A549 (cell line): Measurements from ENCODE around the gene COPB1. TPM values are rescaled to one million over a fixed set of nuclear protein-coding genes. Genes with fewer than 3 reads are reported as not detected.

Experiments
- ATAC-seq, 2 experiments: fragments of 200-7000 bp in 1 of 2; fragments of >200 bp in 1 of 2; cut with Nextera tagmentation in 1 of 2; cut with Tn5 transposase in 1 of 2; 3 replicates each; pipeline versions ENCODE4 v1.8.0 to v1.9.1; 2018 to 2020; ENCODE audit warnings: mild to moderate bottlenecking in 1 of 2, moderate library complexity in 1 of 2
- CTCF ChIA-PET: fragments of 300-600 bp; sonication (Branson Sonifier 250); formaldehyde crosslinking; extraction: SDS; loops from one replicate; lab custom pipeline; 2021; ENCODE audit warnings: antibody characterized with exemption, inconsistent platforms; lab: Yijun Ruan, JAX
- POLR2A ChIA-PET: fragments of 350-600 bp; formaldehyde crosslinking; extraction: SDS; loops from one replicate; lab custom pipeline; 2021; ENCODE audit warnings: antibody characterized with exemption, inconsistent platforms; lab: Yijun Ruan, JAX
- DNase-seq, 2 experiments: peaks; one replicate each; pipeline versions ENCODE4 v3.0.0 to v3.0.0-alpha.2; 2011 to 2016; ENCODE audit warnings: low read depth in 1 of 2, low spot score in 1 of 2
- FAIRE-seq: peaks from 2 replicates; lab custom pipeline; 2011; peaks lifted over from hg19 to GRCh38; lab: Jason Lieb, UNC
- H3K27ac ChIP-seq, 2 experiments: fragments of >200 bp; sonication (Bioruptor Twin); formaldehyde crosslinking; 3 replicates each; pipeline ENCODE4 v1.5.1; 2016 to 2017
- H3K4me1 ChIP-seq: fragments of >200 bp; sonication (Bioruptor Twin); formaldehyde crosslinking; 3 replicates; pipeline ENCODE4 v1.6.1; 2016
- H3K4me2 ChIP-seq: fragments of >200 bp; sonication (Bioruptor Twin); formaldehyde crosslinking; 3 replicates; pipeline ENCODE4 v1.6.1; 2016
- H3K4me3 ChIP-seq: fragments of >200 bp; sonication (Bioruptor Twin); formaldehyde crosslinking; 3 replicates; pipeline ENCODE4 v1.5.1; 2016
- H3K9me3 ChIP-seq: fragments of >200 bp; sonication (Bioruptor Twin); formaldehyde crosslinking; 3 replicates; pipeline ENCODE4 v1.6.1; 2016
- BHLHE40 ChIP-seq: IDR thresholded peaks from 2 replicates; pipeline ENCODE4 v1.6.1; 2012; ENCODE audit warnings: low read depth, low read length, inconsistent platforms
- CBX2 ChIP-seq: fragments of 200-600 bp; sonication (generic); IDR thresholded peaks from 2 replicates; pipeline ENCODE4 v1.6.1; 2016; ENCODE audit warnings: low read depth, mild to moderate bottlenecking, borderline replicate concordance
- CBX8 ChIP-seq: fragments of 200-600 bp; sonication (generic); IDR thresholded peaks from 2 replicates; pipeline ENCODE4 v1.6.1; 2016
- CEBPB ChIP-seq, 2 experiments: fragments of >200 bp in 1 of 2; sonication (Bioruptor Twin) in 1 of 2; formaldehyde crosslinking in 1 of 2; IDR thresholded peaks; 2 replicates each; pipeline ENCODE4 v1.6.1; 2012 to 2016
- CHD4 ChIP-seq: fragments of 200-600 bp; sonication (generic); IDR thresholded peaks from 2 replicates; pipeline ENCODE4 v1.6.1; 2016; ENCODE audit warnings: antibody characterized with exemption, mild to moderate bottlenecking, borderline replicate concordance
- ESRRA ChIP-seq: fragments of 150-350 bp; IDR thresholded peaks from 2 replicates; pipeline ENCODE4 v1.6.1; 2014; ENCODE audit warnings: mild to moderate bottlenecking, low read length, borderline replicate concordance
- FOSB ChIP-seq: fragments of 250-450 bp; sonication (Bioruptor Pico); IDR thresholded peaks from 2 replicates; pipeline ENCODE4 v1.5.0; 2020; ENCODE audit warnings: mild to moderate bottlenecking, moderate library complexity
- HEYL ChIP-seq: fragments of 250-450 bp; sonication (Bioruptor Pico); IDR thresholded peaks from 2 replicates; pipeline ENCODE4 v1.8.0; 2021; ENCODE audit warnings: mild to moderate bottlenecking, moderate library complexity
- HMGXB4 ChIP-seq: fragments of 250-450 bp; sonication (Bioruptor Pico); IDR thresholded peaks from 2 replicates; pipeline ENCODE4 v1.5.0; 2021; ENCODE audit warnings: mild to moderate bottlenecking, moderate library complexity, borderline replicate concordance
- JUNB ChIP-seq: fragments of >200 bp; sonication (Bioruptor Twin); formaldehyde crosslinking; IDR thresholded peaks from 2 replicates; pipeline ENCODE4 v1.6.1; 2016
- MAFK ChIP-seq: fragments of 450-650 bp; IDR thresholded peaks from 2 replicates; pipeline ENCODE4 v1.6.1; 2014; ENCODE audit not compliant: partially characterized antibody
- MAX ChIP-seq: IDR thresholded peaks from 2 replicates; pipeline ENCODE4 v1.6.1; 2012
- MAZ ChIP-seq: fragments of 150-350 bp; IDR thresholded peaks from 2 replicates; pipeline ENCODE4 v1.6.1; 2014; ENCODE audit warnings: antibody characterized with exemption, low read depth, low read length, borderline replicate concordance
- NFE2L2 ChIP-seq: fragments of 150-350 bp; conservative IDR thresholded peaks from 2 replicates; pipeline ENCODE4 v1.6.1; 2014; ENCODE audit warnings: low read length
- PHF8 ChIP-seq: fragments of 200-600 bp; sonication (generic); IDR thresholded peaks from 2 replicates; pipeline ENCODE4 v1.6.1; 2016; ENCODE audit warnings: low read depth, mild to moderate bottlenecking, antibody characterized with exemption, moderate library complexity, borderline replicate concordance
- RAD21 ChIP-seq, 2 experiments: fragments of >200 bp in 1 of 2; sonication (Bioruptor Twin) in 1 of 2; formaldehyde crosslinking in 1 of 2; IDR thresholded peaks in 1 of 2; conservative IDR thresholded peaks in 1 of 2; 2 replicates in 1 of 2; 3 replicates in 1 of 2; pipeline ENCODE4 v1.6.1; 2012 to 2018; ENCODE audit warnings: inconsistent platforms in 1 of 2
- RARB ChIP-seq: fragments of 250-450 bp; sonication (Bioruptor Pico); IDR thresholded peaks from 2 replicates; pipeline ENCODE4 v1.8.0; 2021; ENCODE audit warnings: mild to moderate bottlenecking, moderate library complexity
- RNF2 ChIP-seq: fragments of 200-600 bp; sonication (generic); IDR thresholded peaks from 2 replicates; pipeline ENCODE4 v1.6.1; 2016; ENCODE audit warnings: low read depth, mild to moderate bottlenecking, antibody characterized with exemption, moderate library complexity, borderline replicate concordance
- SREBF2 ChIP-seq: fragments of 450-650 bp; IDR thresholded peaks from 2 replicates; pipeline ENCODE4 v1.6.1; 2014; ENCODE audit warnings: mild to moderate bottlenecking, moderate library complexity
- TFCP2L1 ChIP-seq: fragments of 250-450 bp; sonication (Bioruptor Pico); IDR thresholded peaks from 2 replicates; pipeline ENCODE4 v1.5.0; 2021; ENCODE audit warnings: mild to moderate bottlenecking
- TP53 ChIP-seq: fragments of 250-450 bp; sonication (Bioruptor Pico); IDR thresholded peaks from 2 replicates; pipeline ENCODE4 v1.5.0; 2021; ENCODE audit warnings: mild to moderate bottlenecking, moderate library complexity
- USF2 ChIP-seq: fragments of 450-650 bp; IDR thresholded peaks from 2 replicates; pipeline ENCODE4 v1.6.1; 2014; ENCODE audit warnings: antibody characterized with exemption
- ZC3H11A ChIP-seq: fragments of 450-650 bp; IDR thresholded peaks from 2 replicates; pipeline ENCODE4 v1.6.1; 2014; ENCODE audit warnings: antibody characterized with exemption, mild to moderate bottlenecking
- ZSCAN20 ChIP-seq: fragments of 250-450 bp; sonication (Bioruptor Pico); IDR thresholded peaks from 2 replicates; pipeline ENCODE4 v1.8.0; 2022; ENCODE audit warnings: mild to moderate bottlenecking, moderate library complexity
- WGBS: methylation state at CpG from one replicate; pipeline ENCODE4 v1.1.6; 2017; ENCODE audit errors: missing lambda C conversion rate; 5-methylcytosine and 5-hydroxymethylcytosine counted together
- polyA plus RNA-seq, 4 experiments: library from polyadenylated mRNA; depleted of rRNA in 3 of 4; stranded (reverse); fragments of >200 nt; fragmentation: RNase III in 1 of 4; extraction: RNeasy Plus Mini Kit Qiagen cat#74134 plus additional on column Dnase treatment in 1 of 4; gene quantifications; 2 replicates in 3 of 4; 3 replicates in 1 of 4; pipeline ENCODE4 v1.2.3, GENCODE V29; 2011 to 2017

COPB1 gene
- polyA plus RNA-seq, 2 of the 4 experiments (the other 2 are of a cell fraction) = 128 to 232 TPM

- Histone ChIP-seq H3K27ac (peak overlapping the region in 1 of 2 experiments; percentile 72; a peak in 2 of 6 replicates), H3K4me3 (no peak overlapping the region), H3K4me2 (no peak overlapping the region), H3K9me3 (no peaks in the 10 kb centered on the region), H3K4me1 (peaks cover 58% of the 10 kb centered on the region)
- FAIRE-seq (no peak), ATAC-seq (no peak), DNase-seq (no peak)
- CTCF ChIA-PET = interaction anchor here (0.8 to 1.6 kb wide), 3 partner anchors 24 to 167 kb away, joined by 3 to 10 read pairs (median 3); no protein-coding TSS in a partner anchor
- POLR2A ChIA-PET = interaction anchor here (1.2 kb wide), 2 partner anchors 26 to 90 kb away, joined by 3 to 4 read pairs; no protein-coding TSS in a partner anchor
- TF ChIP-seq HMGXB4 (CRISPR knock-in tag) (no peak), ZSCAN20 (no peak), ZC3H11A (no peak), FOSB (CRISPR knock-in tag) (no peak), USF2 (no peak), MAX (no peak), RAD21 (conservative IDR thresholded peaks at IDR 0.05 in 1 of 2, IDR thresholded peaks at IDR 0.05 in 1 of 2) (no peak), PHF8 (no peak), TFCP2L1 (CRISPR knock-in tag) (no peak), CBX2 (no peak), TP53 (no peak), RARB (CRISPR knock-in tag) (no peak)
- WGBS = 70% methylated on average over 1 of the region's 1 CpG
Measured at GRCh38 chr11:14448240-14448639, 51.4 kb downstream of the COPB1 start.

- TF ChIP-seq CEBPB (IDR thresholded peaks at IDR 0.05) = peak in 1 of 2 experiments; percentile 24; a peak in 1 of 4 replicates
- TF ChIP-seq MAFK = peak; percentile 96
- no peak for TF ChIP-seq PHF8
- FAIRE-seq (no peak), DNase-seq (peak in 1 of 2 experiments; percentile 45), ATAC-seq (peak; percentile 10 to 21; a peak in 2 of 6 replicates)
- Histone ChIP-seq H3K4me1 (peaks cover 58% of the 10 kb centered on the region), H3K4me2 (peak overlapping the region; percentile 76), H3K4me3 (peak overlapping the region; percentile 19; the same call in 1 of the 3 replicates), H3K9me3 (no peaks in the 10 kb centered on the region), H3K27ac (peak overlapping the region; percentile 37 to 72; a peak in 5 of 6 replicates)
- POLR2A ChIA-PET = interaction anchor here (0.6 kb wide), 1 partner anchor 24 kb away, joined by 3 read pairs; no protein-coding TSS in a partner anchor
- CTCF ChIA-PET = interaction anchor here (0.8 to 1.2 kb wide), 3 partner anchors 23 to 28 kb away, joined by 3 to 4 read pairs (median 3); no protein-coding TSS in a partner anchor
Measured at GRCh38 chr11:14446701-14447169, 52.9 kb downstream of the COPB1 start.

GRCh38 chr11:14445542-14446530 lies 53.8 kb downstream of the COPB1 start:
- H3K4me3 ChIP-seq = peak overlapping the region; percentile 19; the same call in 1 of the 3 replicates
- TF ChIP-seq BHLHE40 (no peak), HEYL (CRISPR knock-in tag) (no peak), ZC3H11A (no peak), CBX8 (no peak), MAX (no peak), ESRRA (no peak), MAZ (no peak), PHF8 (no peak), RNF2 (no peak), CEBPB (IDR thresholded peaks at IDR 0.05) (no peak), USF2 (no peak), CHD4 (no peak), NFE2L2 (no peak), JUNB (no peak), SREBF2 (no peak)
- peak overlapping the region; percentile 76 for H3K4me2 ChIP-seq
- FAIRE-seq (no peak), DNase-seq (no peak), ATAC-seq (peak in 1 of 2 experiments; percentile 34; a peak in 2 of 6 replicates)
- ChIA-PET POLR2A (interaction anchor here (0.5 to 0.6 kb wide), 2 partner anchors 23 to 268 kb away, joined by 3 to 9 read pairs; no protein-coding TSS in a partner anchor), CTCF (interaction anchor here (0.8 to 1.9 kb wide), 4 partner anchors 9 to 146 kb away, joined by 3 to 10 read pairs (median 6); no protein-coding TSS in a partner anchor)
- 77% methylated on average over 2 of the region's 2 CpGs for WGBS
- H3K4me1 ChIP-seq = peaks cover 58% of the 10 kb centered on the region
- H3K27ac ChIP-seq = peak overlapping the region; percentile 37 to 72; a peak in 5 of 6 replicates
- no peaks in the 10 kb centered on the region for H3K9me3 ChIP-seq
